ENCODE results near the gene CAMTA1. TPM values are rescaled to one million over a fixed set of nuclear protein-coding genes. Genes with fewer than 3 reads are reported as not detected.

Gene CAMTA1
- total and polyA plus RNA-seq, 2 experiments from 2014 or later, result 89.0 to 145 TPM

GRCh38 chr1:6951536-6951935 is 166.3 kb downstream of the CAMTA1 start:
- Histone ChIP-seq H3K79me2 (no peaks in the 10 kb centered on the region), H2AFZ (no peak overlapping the region), H3K4me1 (ENCODE audit: insufficient read depth) (no peaks in the 10 kb centered on the region), H3K4me2 (no peak overlapping the region), H3K27me3 (no peaks in the 10 kb centered on the region), H3K9me3 (ENCODE audit: low read depth) (no peaks in the 10 kb centered on the region), H4K20me1 (ENCODE audit: insufficient read depth, poor library complexity, severe bottlenecking) (no peaks in the 10 kb centered on the region), H3K27ac (no peak overlapping the region), H3K9me2 (replicated peaks; ENCODE audit: insufficient read depth) (no peaks in the 10 kb centered on the region), H3K36me3 (replicated peaks; ENCODE audit: insufficient read depth, low read depth) (no peaks in the 10 kb centered on the region), H3K4me3 (no peak overlapping the region)
- TF ChIP-seq CTCF (IDR thresholded peaks at IDR 0.05; ENCODE audit: poor library complexity) (no peak), EZH2 (IDR thresholded peaks at IDR 0.05; ENCODE audit: borderline replicate concordance) (no peak), EZH2phosphoT487 (IDR thresholded peaks at IDR 0.05; ENCODE audit: low read depth, severe bottlenecking, unreplicated experiment) (no peak)
- DNase-seq (ENCODE audit: low spot score), result no peak
- WGBS (ENCODE audit: low lambda C conversion rate, missing lambda C conversion rate), result 83% methylated on average over 12 of the region's 12 CpGs

GRCh38 chr1:6953216-6953615 is 168.0 kb downstream of the CAMTA1 start:
- Histone ChIP-seq H3K79me2 (no peaks in the 10 kb centered on the region), H3K4me1 (ENCODE audit: insufficient read depth) (no peaks in the 10 kb centered on the region), H3K27ac (no peak overlapping the region), H3K27me3 (no peaks in the 10 kb centered on the region), H3K4me3 (no peak overlapping the region), H3K4me2 (no peak overlapping the region), H3K36me3 (replicated peaks; ENCODE audit: insufficient read depth, low read depth) (no peaks in the 10 kb centered on the region), H2AFZ (no peak overlapping the region), H3K9me3 (ENCODE audit: low read depth) (no peaks in the 10 kb centered on the region), H4K20me1 (ENCODE audit: insufficient read depth, poor library complexity, severe bottlenecking) (no peaks in the 10 kb centered on the region), H3K9me2 (replicated peaks; ENCODE audit: insufficient read depth) (no peaks in the 10 kb centered on the region)
- no peak for DNase-seq (ENCODE audit: low spot score)
- TF ChIP-seq CTCF (IDR thresholded peaks at IDR 0.05; ENCODE audit: poor library complexity), result no peak
- TF ChIP-seq EZH2phosphoT487 (IDR thresholded peaks at IDR 0.05; ENCODE audit: low read depth, severe bottlenecking, unreplicated experiment), result no peak
- no peak for TF ChIP-seq EZH2 (IDR thresholded peaks at IDR 0.05; ENCODE audit: borderline replicate concordance)
- WGBS (ENCODE audit: low lambda C conversion rate, missing lambda C conversion rate), result 89% methylated on average over 12 of the region's 12 CpGs

- no peak for TF ChIP-seq EZH2phosphoT487 (IDR thresholded peaks at IDR 0.05; ENCODE audit: low read depth, severe bottlenecking, unreplicated experiment)
- TF ChIP-seq CTCF (IDR thresholded peaks at IDR 0.05; ENCODE audit: poor library complexity), result no peak
- no peak for TF ChIP-seq EZH2 (IDR thresholded peaks at IDR 0.05; ENCODE audit: borderline replicate concordance)
- no peak for DNase-seq (ENCODE audit: low spot score)
- 69% methylated on average over 11 of the region's 11 CpGs for WGBS (ENCODE audit: low lambda C conversion rate, missing lambda C conversion rate)
These were observed 168.7 kb downstream of the CAMTA1 start for GRCh38 chr1:6953907-6954364.

GRCh38 chr1:6954591-6954990 is 169.3 kb downstream of the CAMTA1 start:
- H2AFZ ChIP-seq, result no peak overlapping the region
- no peak for DNase-seq (ENCODE audit: low spot score)
- H3K4me3 ChIP-seq, result no peak overlapping the region
- H4K20me1 ChIP-seq (ENCODE audit: insufficient read depth, poor library complexity, severe bottlenecking), result no peaks in the 10 kb centered on the region
- no peak overlapping the region for H3K4me2 ChIP-seq
- no peaks in the 10 kb centered on the region for H3K79me2 ChIP-seq
- no peaks in the 10 kb centered on the region for H3K9me2 ChIP-seq (replicated peaks; ENCODE audit: insufficient read depth)
- no peaks in the 10 kb centered on the region for H3K4me1 ChIP-seq (ENCODE audit: insufficient read depth)
- no peak for TF ChIP-seq CTCF (IDR thresholded peaks at IDR 0.05; ENCODE audit: poor library complexity)
- TF ChIP-seq EZH2phosphoT487 (IDR thresholded peaks at IDR 0.05; ENCODE audit: low read depth, severe bottlenecking, unreplicated experiment), result no peak
- TF ChIP-seq EZH2 (IDR thresholded peaks at IDR 0.05; ENCODE audit: borderline replicate concordance), result no peak
- H3K27ac ChIP-seq, result no peak overlapping the region
- no peaks in the 10 kb centered on the region for H3K9me3 ChIP-seq (ENCODE audit: low read depth)
- WGBS (ENCODE audit: low lambda C conversion rate, missing lambda C conversion rate), result 74% methylated on average over 15 of the region's 15 CpGs
- no peaks in the 10 kb centered on the region for H3K27me3 ChIP-seq
- H3K36me3 ChIP-seq (replicated peaks; ENCODE audit: insufficient read depth, low read depth), result no peaks in the 10 kb centered on the region

More at GRCh38 chr1:6953907-6954364, 168.7 kb downstream of the CAMTA1 start:
- H3K79me2 ChIP-seq, result no peaks in the 10 kb centered on the region
- H3K4me2 ChIP-seq, result no peak overlapping the region
- H3K27me3 ChIP-seq, result no peaks in the 10 kb centered on the region
- H3K4me1 ChIP-seq (ENCODE audit: insufficient read depth), result no peaks in the 10 kb centered on the region
- H3K27ac ChIP-seq, result no peak overlapping the region
- no peak overlapping the region for H3K4me3 ChIP-seq
- H4K20me1 ChIP-seq (ENCODE audit: insufficient read depth, poor library complexity, severe bottlenecking), result no peaks in the 10 kb centered on the region
- no peaks in the 10 kb centered on the region for H3K9me2 ChIP-seq (replicated peaks; ENCODE audit: insufficient read depth)
- no peak overlapping the region for H2AFZ ChIP-seq
- no peaks in the 10 kb centered on the region for H3K36me3 ChIP-seq (replicated peaks; ENCODE audit: insufficient read depth, low read depth)
- no peaks in the 10 kb centered on the region for H3K9me3 ChIP-seq (ENCODE audit: low read depth)

Measured in hepatocyte (in vitro differentiated cells).